C4-2B (cell line): ENCODE data around the gene MSL3B.

Experiments used
- CTCF ChIP-seq: fragments of 450-650 bp; conservative IDR thresholded peaks from 2 replicates; pipeline ENCODE4 v1.5.1; 2017; ENCODE audit warnings: mild to moderate bottlenecking
- ZFX ChIP-seq: fragments of 450-650 bp; IDR thresholded peaks from 2 replicates; pipeline ENCODE4 v1.6.1; 2017

DNA sequence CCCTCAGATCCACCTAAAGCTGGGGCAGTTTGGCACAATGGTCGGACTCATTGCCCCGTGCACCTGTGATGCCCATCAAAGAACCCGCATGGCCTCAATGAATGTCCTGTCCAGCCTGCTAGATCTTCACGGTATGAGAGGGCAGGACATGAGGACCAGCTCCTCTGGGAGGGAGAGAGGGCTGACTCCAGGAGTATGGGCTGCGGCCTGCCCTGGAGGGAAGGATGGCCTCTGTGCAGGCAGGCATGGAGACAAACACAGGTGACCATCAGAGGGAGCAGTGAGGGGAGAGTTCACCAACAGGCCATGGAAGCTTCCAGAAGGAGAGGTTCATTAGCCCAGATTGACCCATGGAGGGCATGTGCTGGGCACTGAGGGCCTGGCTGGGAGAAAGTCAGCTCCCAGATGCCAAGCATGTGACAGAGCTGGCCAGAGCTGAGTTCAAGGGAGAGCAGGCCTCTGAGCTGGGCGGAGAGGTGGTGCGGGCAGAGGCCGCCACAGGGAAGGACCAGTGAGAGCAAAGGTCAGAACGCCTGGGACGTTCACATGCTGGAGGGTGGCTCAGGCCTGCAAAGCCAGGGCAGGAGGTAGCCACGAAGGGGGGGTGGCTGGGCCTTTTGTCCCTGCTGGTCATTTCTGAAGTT lies 50.1 kb downstream of the MSL3B start:
- TF ChIP-seq ZFX (no peak), CTCF (no peak)
